Measurements from ENCODE around the gene KLF14.
"Not testable (repeated sequence)": the region's sequence is repeated elsewhere in the genome, so short reads cannot be mapped to it uniquely, and the experiment has no call there.

KLF14 gene

DNA sequence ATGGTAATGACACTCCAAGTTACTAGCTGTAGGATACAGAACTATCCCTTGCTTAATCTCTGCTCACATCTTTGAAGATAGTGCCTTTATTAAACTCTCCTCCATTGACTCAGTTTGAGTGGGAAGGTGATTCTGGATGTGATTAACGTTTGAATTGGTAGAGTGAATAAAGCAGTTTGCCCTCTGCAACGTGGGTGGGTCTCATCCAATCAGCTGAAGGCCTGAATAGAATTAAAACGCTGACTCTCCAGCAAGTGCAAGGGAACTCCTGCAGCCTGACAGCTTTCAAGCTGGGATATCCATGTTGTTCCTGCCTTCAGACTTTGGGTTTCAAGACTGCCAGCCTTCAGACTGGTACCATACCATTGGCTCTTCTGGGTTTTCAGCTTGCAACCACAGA is 21.6 kb downstream of the KLF14 start:
- DNase-seq (ENCODE audit: low spot score), result no peak

GRCh38 chr7:130708766-130709165 is 25.2 kb downstream of the KLF14 start:
- no peak for DNase-seq (ENCODE audit: low spot score)

- DNase-seq (ENCODE audit: low spot score), result no peak
Measured at GRCh38 chr7:130708001-130708400, 26.0 kb downstream of the KLF14 start.

DNA sequence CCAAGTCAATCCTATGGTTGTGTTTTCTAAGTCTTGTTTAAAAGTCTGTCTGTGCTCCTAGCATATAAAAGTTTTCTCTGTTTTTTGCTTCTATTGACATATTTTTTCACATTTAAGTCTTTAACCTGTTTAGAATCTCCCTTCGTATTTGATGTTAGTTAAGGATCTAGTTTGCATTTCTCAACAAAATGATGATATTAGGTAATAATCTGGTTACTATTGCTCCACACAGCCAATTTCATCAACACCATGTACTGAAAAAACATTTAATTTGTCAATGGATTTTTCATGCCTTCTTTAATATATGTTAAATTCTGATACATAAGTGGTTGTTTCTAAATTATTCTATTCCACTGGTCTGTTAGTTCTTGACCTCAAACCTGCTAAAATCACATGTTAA is 30.2 kb downstream of the KLF14 start:
- DNase-seq (ENCODE audit: low spot score), result no peak

DNA sequence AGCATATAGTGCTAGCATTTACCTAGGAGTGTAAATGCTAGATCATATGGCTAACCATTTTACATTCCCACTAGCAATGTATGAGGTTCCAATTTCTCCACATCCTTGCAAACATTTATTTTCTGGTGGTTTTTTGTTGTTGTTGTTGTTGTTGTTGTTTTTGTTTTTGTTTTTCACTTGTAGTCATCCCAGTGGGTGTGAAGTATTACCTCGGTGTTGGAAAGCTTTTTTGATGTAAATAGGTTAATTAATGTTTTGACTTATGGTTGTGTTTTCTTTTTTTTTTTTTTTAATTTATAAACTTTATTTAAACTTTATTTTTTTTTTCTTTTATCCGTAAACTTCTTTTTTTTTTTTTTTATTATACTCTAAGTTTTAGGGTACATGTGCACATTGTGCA is 32.4 kb downstream of the KLF14 start:
- no peak for DNase-seq (ENCODE audit: low spot score)

- DNase-seq (ENCODE audit: low spot score), result no peak
Measured at GRCh38 chr7:130700760-130701159, 33.2 kb downstream of the KLF14 start.

GRCh38 chr7:130699686-130700085 is 34.3 kb downstream of the KLF14 start:
- DNase-seq (ENCODE audit: low spot score), result no peak

- DNase-seq (ENCODE audit: low spot score), result no peak
Measured at GRCh38 chr7:130697820-130698219, 36.2 kb downstream of the KLF14 start.

DNA sequence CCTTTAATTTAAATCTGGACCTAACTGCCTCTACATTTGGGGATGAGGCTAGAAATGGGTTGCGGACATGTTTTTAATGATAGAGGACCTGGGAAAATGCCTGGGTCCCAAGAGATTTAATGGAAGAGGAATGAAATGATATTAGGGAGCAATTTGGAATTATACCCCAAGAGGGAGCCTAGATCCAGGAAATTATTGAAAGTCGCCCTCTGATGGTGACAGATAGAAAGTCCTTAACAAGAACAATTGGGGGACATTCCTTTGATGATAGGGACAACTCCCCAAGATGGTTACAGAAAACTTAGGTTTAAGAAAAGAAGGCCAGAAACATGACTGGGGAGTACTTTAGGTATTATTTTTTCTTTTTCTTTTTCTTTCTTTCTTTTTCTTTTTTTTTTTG is 38.2 kb downstream of the KLF14 start:
- peak; percentile 65 for DNase-seq (ENCODE audit: low spot score)

DNA sequence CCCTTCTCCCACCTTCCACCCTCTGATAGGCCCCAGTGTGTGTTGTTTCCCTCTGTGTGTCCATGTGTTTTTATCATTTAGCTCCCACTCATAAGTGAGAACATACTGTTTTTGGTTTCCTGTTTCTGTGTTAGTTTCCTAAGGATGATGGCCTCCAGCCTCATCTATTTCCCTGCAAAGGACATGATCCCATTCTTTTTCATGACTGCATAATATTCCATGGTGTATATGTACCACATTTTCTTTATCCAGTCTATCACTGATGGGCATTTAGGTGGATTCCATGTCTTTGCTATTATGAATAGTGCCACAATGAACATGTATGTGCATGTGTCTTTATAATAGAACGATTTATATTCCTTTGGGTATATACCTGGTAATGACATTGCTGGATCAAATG is 41.6 kb downstream of the KLF14 start:
- DNase-seq (ENCODE audit: low spot score), result not testable (repeated sequence)

DNA sequence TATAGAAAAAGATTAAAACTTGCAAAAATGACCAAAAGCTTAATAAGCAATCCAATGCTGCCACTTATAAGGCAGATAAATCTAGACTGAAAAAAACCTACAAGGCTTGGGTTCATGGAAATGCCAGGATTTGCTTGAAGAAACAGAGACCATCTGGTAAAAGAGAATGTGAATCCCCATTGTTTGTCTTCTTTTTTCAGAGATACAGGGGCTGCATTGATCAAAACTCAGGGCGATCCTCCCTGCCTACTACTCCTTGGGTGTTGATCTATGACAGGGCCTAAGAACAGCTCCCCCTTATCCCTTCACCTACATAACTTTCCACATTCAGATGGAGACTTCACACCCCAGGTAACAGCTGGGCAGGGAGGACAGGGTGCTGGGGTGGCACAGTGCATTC is 44.3 kb downstream of the KLF14 start:
- DNase-seq (ENCODE audit: low spot score), result no peak

DNA sequence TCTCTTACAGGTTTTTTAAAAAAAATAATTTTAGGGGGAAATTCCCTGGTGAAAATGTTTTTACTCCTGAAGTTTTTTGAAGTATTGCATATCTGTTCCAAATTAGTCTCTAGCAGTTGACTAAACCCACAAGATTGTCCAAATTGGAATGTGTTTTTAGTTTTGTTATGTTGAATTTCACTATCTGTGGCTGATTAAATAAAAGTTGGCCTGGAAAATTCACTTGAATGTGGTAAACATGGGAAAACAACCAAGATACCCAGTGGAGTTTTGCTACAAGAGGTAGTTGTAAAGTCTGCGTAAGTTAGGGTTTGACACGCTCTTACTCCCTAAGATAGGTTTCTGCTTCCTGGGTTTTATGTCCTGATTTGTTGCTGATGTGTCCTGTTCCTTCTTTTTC is 51.0 kb downstream of the KLF14 start:
- DNase-seq (ENCODE audit: low spot score), result peak; percentile 36
